Measurements from ENCODE around the gene MYO10. TPM values are rescaled to one million over a fixed set of nuclear protein-coding genes. Genes with fewer than 3 reads are reported as not detected.
A peak's percentile ranks its signal among the peaks of the same experiment; 100 is the strongest.

MYO10 gene
- total RNA-seq, 2 experiments from 2014 or later, result 0.03 to 1.7 TPM

- DNase-seq (ENCODE audit: low spot score), result peak; percentile 10
- POLR2A ChIA-PET, result interaction anchor here (0.7 kb wide), 1 partner anchor 1959 kb away, joined by 3 read pairs; no protein-coding TSS in a partner anchor
- H2AFZ ChIP-seq (ENCODE audit: low read length), result no peak overlapping the region
- CTCF ChIA-PET (ENCODE audit: unreplicated experiment), result no interaction called here
- H3K4me3 ChIP-seq (ENCODE audit: low read depth, low read length, poor library complexity, severe bottlenecking), result no peak overlapping the region
- BruUV-seq (replicated peaks), result no TSS peak
- H3K27ac ChIP-seq (ENCODE audit: low read depth, low read length, poor library complexity, severe bottlenecking), result no peak overlapping the region
- TF ChIP-seq, protein P1, sequence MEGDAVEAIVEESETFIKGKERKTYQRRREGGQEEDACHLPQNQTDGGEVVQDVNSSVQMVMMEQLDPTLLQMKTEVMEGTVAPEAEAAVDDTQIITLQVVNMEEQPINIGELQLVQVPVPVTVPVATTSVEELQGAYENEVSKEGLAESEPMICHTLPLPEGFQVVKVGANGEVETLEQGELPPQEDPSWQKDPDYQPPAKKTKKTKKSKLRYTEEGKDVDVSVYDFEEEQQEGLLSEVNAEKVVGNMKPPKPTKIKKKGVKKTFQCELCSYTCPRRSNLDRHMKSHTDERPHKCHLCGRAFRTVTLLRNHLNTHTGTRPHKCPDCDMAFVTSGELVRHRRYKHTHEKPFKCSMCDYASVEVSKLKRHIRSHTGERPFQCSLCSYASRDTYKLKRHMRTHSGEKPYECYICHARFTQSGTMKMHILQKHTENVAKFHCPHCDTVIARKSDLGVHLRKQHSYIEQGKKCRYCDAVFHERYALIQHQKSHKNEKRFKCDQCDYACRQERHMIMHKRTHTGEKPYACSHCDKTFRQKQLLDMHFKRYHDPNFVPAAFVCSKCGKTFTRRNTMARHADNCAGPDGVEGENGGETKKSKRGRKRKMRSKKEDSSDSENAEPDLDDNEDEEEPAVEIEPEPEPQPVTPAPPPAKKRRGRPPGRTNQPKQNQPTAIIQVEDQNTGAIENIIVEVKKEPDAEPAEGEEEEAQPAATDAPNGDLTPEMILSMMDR (conservative IDR thresholded peaks at IDR 0.05; ENCODE audit: low read length), result peak; percentile 72
- TF ChIP-seq EZH2phosphoT487 (IDR thresholded peaks at IDR 0.05; ENCODE audit: borderline replicate concordance, low read depth, low read length), result no peak
- no peaks in the 10 kb centered on the region for H3K9me3 ChIP-seq (ENCODE audit: low read length)
- H3K4me1 ChIP-seq (ENCODE audit: insufficient read depth, low read length, poor library complexity, severe bottlenecking), result no peaks in the 10 kb centered on the region
- H4K20me1 ChIP-seq (ENCODE audit: insufficient read depth, low read length), result no peaks in the 10 kb centered on the region
- intact Hi-C loops (cut with micrococcal nuclease; ENCODE audit: unreplicated experiment), result no loop called here
- no peaks in the 10 kb centered on the region for H3K9me2 ChIP-seq (ENCODE audit: insufficient read depth, low read length)
- no peaks in the 10 kb centered on the region for H3K36me3 ChIP-seq (ENCODE audit: insufficient read depth, low read length)
- no peak overlapping the region for H3K4me2 ChIP-seq (ENCODE audit: low read length)
- H3K79me2 ChIP-seq (ENCODE audit: insufficient read depth, low read depth, low read length), result no peaks in the 10 kb centered on the region
Observed at GRCh38 chr5:16690243-16690852, 245.7 kb downstream of the MYO10 start.

DNA sequence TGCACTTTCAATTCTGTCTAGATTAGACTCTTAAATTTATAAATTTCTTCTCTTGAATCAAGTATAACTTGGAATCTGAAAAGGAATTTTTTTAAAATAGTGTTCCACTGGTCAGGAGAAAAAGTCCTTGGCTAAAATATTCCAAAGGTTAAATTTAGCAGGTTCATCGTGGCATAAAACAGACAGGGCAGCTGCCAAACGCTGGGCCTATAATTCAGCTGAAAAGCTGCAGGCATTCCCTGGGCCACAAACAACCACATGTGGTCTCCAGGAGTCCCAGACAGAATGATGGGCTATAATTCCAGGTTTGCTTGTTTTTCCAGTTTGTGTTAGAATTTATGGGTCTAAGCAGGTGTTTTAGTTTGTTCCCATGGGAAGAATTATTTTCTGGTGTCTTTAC lies 248.2 kb downstream of the MYO10 start:
- no peaks in the 10 kb centered on the region for H3K4me1 ChIP-seq (ENCODE audit: insufficient read depth, low read length, poor library complexity, severe bottlenecking)
- intact Hi-C loops (cut with micrococcal nuclease; ENCODE audit: unreplicated experiment), result no loop called here
- ChIA-PET CTCF (ENCODE audit: unreplicated experiment) (no interaction called here), POLR2A (no interaction called here)
- no TSS peak for BruUV-seq (replicated peaks)
- no peaks in the 10 kb centered on the region for H4K20me1 ChIP-seq (ENCODE audit: insufficient read depth, low read length)
- H3K79me2 ChIP-seq (ENCODE audit: insufficient read depth, low read depth, low read length), result no peaks in the 10 kb centered on the region
- no peak overlapping the region for H3K27ac ChIP-seq (ENCODE audit: low read depth, low read length, poor library complexity, severe bottlenecking)
- no peak for TF ChIP-seq EZH2phosphoT487 (IDR thresholded peaks at IDR 0.05; ENCODE audit: borderline replicate concordance, low read depth, low read length)
- TF ChIP-seq, protein P1 (conservative IDR thresholded peaks at IDR 0.05; ENCODE audit: low read length), result no peak
- H2AFZ ChIP-seq (ENCODE audit: low read length), result no peak overlapping the region
- no peak for DNase-seq (ENCODE audit: low spot score)
- H3K4me3 ChIP-seq (ENCODE audit: low read depth, low read length, poor library complexity, severe bottlenecking), result no peak overlapping the region
- no peaks in the 10 kb centered on the region for H3K36me3 ChIP-seq (ENCODE audit: insufficient read depth, low read length)
- no peaks in the 10 kb centered on the region for H3K9me2 ChIP-seq (ENCODE audit: insufficient read depth, low read length)
- H3K9me3 ChIP-seq (ENCODE audit: low read length), result no peaks in the 10 kb centered on the region
- H3K4me2 ChIP-seq (ENCODE audit: low read length), result no peak overlapping the region

DNA sequence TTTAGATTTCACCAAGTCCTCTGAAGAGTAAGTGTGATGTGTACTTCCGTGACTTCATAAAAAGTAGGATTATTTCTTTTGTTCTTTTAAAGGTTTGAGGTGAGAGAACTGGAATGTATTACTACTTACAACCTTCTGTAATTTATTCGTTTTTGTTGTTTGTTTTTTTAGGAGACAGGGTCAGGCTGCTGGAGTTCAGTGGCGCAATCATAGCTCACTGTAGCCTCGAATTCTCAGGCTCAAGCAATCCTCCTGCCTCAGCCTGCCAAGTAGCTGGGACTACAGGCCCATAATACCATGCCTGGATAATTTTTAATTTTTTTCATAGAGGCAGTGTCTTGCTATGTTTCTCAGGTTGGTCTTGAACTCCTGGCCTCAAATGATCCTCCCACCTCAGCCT lies 251.0 kb downstream of the MYO10 start:
- H2AFZ ChIP-seq (ENCODE audit: low read length), result no peak overlapping the region
- H3K27ac ChIP-seq (ENCODE audit: low read depth, low read length, poor library complexity, severe bottlenecking), result no peak overlapping the region
- no peak overlapping the region for H3K4me2 ChIP-seq (ENCODE audit: low read length)
- intact Hi-C loops (cut with micrococcal nuclease; ENCODE audit: unreplicated experiment), result no loop called here
- H3K9me2 ChIP-seq (ENCODE audit: insufficient read depth, low read length), result no peaks in the 10 kb centered on the region
- no peaks in the 10 kb centered on the region for H3K79me2 ChIP-seq (ENCODE audit: insufficient read depth, low read depth, low read length)
- TF ChIP-seq, protein P1 (conservative IDR thresholded peaks at IDR 0.05; ENCODE audit: low read length), result no peak
- no peak for TF ChIP-seq EZH2phosphoT487 (IDR thresholded peaks at IDR 0.05; ENCODE audit: borderline replicate concordance, low read depth, low read length)
- no peaks in the 10 kb centered on the region for H4K20me1 ChIP-seq (ENCODE audit: insufficient read depth, low read length)
- H3K4me1 ChIP-seq (ENCODE audit: insufficient read depth, low read length, poor library complexity, severe bottlenecking), result no peaks in the 10 kb centered on the region
- DNase-seq (ENCODE audit: low spot score), result no peak
- H3K9me3 ChIP-seq (ENCODE audit: low read length), result no peaks in the 10 kb centered on the region
- POLR2A ChIA-PET, result no interaction called here
- BruUV-seq (replicated peaks), result no TSS peak
- H3K4me3 ChIP-seq (ENCODE audit: low read depth, low read length, poor library complexity, severe bottlenecking), result no peak overlapping the region
- CTCF ChIA-PET (ENCODE audit: unreplicated experiment), result no interaction called here
- no peaks in the 10 kb centered on the region for H3K36me3 ChIP-seq (ENCODE audit: insufficient read depth, low read length)

All from OCI-LY7 (cell line).